Gastroesophageal sphincter (tissue), 3 donors: Measurements from ENCODE around the gene IGF2R.

ENCODE experiments used
- EP300 ChIP-seq: sonication (generic); formaldehyde crosslinking; IDR thresholded peaks from one replicate; pipeline ENCODE4 v1.6.1; 2017; ENCODE audit warnings: antibody characterized with exemption, mild to moderate bottlenecking
- POLR2AphosphoS5 ChIP-seq: sonication (generic); formaldehyde crosslinking; IDR thresholded peaks from one replicate; pipeline ENCODE4 v1.6.1; 2017; ENCODE audit warnings: antibody characterized with exemption
- TF ChIP-seq, protein P1 (sequence below), 4 experiments: fragments of 200-600 bp in 2 of 4; fragments of 450-650 bp in 2 of 4; sonication (generic) in 1 of 4; IDR thresholded peaks; one replicate each; pipeline ENCODE4 v1.5.1; 2017 to 2019; ENCODE audit warnings: antibody characterized with exemption in 4 of 4, mild to moderate bottlenecking in 2 of 4, moderate library complexity in 2 of 4

DNA sequence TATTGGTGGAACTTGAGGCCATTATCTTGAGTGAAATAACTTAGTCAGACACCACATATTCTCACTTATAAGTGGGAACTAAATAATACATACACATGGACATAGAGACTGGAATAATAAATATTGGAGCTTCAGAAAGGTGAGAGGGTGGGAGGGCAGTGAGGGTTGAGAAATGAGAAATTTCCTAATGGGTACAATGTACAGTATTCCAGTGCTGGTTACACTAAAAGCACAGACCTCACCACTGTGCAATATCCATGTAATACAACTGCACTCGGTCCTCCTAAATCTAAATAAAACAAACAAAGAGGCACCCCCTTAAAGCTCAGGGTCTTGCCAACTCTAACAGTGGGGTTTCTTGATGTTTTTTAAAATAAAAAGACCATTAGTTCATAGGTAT lies 53.2 kb downstream of the IGF2R start:
- TF ChIP-seq, protein P1, sequence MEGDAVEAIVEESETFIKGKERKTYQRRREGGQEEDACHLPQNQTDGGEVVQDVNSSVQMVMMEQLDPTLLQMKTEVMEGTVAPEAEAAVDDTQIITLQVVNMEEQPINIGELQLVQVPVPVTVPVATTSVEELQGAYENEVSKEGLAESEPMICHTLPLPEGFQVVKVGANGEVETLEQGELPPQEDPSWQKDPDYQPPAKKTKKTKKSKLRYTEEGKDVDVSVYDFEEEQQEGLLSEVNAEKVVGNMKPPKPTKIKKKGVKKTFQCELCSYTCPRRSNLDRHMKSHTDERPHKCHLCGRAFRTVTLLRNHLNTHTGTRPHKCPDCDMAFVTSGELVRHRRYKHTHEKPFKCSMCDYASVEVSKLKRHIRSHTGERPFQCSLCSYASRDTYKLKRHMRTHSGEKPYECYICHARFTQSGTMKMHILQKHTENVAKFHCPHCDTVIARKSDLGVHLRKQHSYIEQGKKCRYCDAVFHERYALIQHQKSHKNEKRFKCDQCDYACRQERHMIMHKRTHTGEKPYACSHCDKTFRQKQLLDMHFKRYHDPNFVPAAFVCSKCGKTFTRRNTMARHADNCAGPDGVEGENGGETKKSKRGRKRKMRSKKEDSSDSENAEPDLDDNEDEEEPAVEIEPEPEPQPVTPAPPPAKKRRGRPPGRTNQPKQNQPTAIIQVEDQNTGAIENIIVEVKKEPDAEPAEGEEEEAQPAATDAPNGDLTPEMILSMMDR (IDR thresholded peaks at IDR 0.05): no peak
- TF ChIP-seq EP300 (no peak), POLR2AphosphoS5 (no peak)
